ENCODE data around the gene CBR1.
"Not testable (repeated sequence)": the region's sequence is repeated elsewhere in the genome, so short reads cannot be mapped to it uniquely, and the experiment has no call there.

CBR1 gene

GRCh38 chr21:36048357-36048756, 21.5 kb upstream of the CBR1 start:
- no peak for DNase-seq (ENCODE audit: low read depth)

GRCh38 chr21:36052860-36053714, 16.7 kb upstream of the CBR1 start:
- DNase-seq (ENCODE audit: low read depth) = no peak

- DNase-seq (ENCODE audit: low read depth) = no peak
These were observed 16.1 kb upstream of the CBR1 start for GRCh38 chr21:36053715-36054062.

- DNase-seq (ENCODE audit: low read depth) = no peak
These were observed 14.3 kb upstream of the CBR1 start for GRCh38 chr21:36055551-36055950.

GRCh38 chr21:36059823-36060158, 10.0 kb upstream of the CBR1 start:
- no peak for DNase-seq (ENCODE audit: low read depth)

- peak; percentile 86 for DNase-seq (ENCODE audit: low read depth)
These were observed 9.5 kb upstream of the CBR1 start, which contains the start of gene SETD4 for GRCh38 chr21:36060159-36060921. SETD4 (minus strand) TSS chr21:36060526; CDS start chr21:36058888, 1,638 bp downstream.

- DNase-seq (ENCODE audit: low read depth) = no peak
These were observed 8.4 kb upstream of the CBR1 start for GRCh38 chr21:36061445-36061844.

- DNase-seq (ENCODE audit: low read depth) = no peak
These were observed 6.3 kb upstream of the CBR1 start for GRCh38 chr21:36063375-36064084.

- DNase-seq (ENCODE audit: low read depth) = no peak
These were observed 5.8 kb upstream of the CBR1 start for GRCh38 chr21:36064085-36064460.

GRCh38 chr21:36065497-36066036, 4.3 kb upstream of the CBR1 start:
- peak; percentile 65 for DNase-seq (ENCODE audit: low read depth)

GRCh38 chr21:36068748-36069398, 951 bp upstream of the CBR1 start:
- DNase-seq (ENCODE audit: low read depth) = no peak

GRCh38 chr21:36070999-36071398, 1.2 kb downstream of the CBR1 start:
- no peak for DNase-seq (ENCODE audit: low read depth)

GRCh38 chr21:36072453-36073162, 2.8 kb downstream of the CBR1 start:
- no peak for DNase-seq (ENCODE audit: low read depth)

- DNase-seq (ENCODE audit: low read depth) = no peak
These were observed 3.4 kb downstream of the CBR1 start for GRCh38 chr21:36073181-36073580.

GRCh38 chr21:36073911-36074310, 4.1 kb downstream of the CBR1 start:
- DNase-seq (ENCODE audit: low read depth) = not testable (repeated sequence)

GRCh38 chr21:36075171-36075570, 5.3 kb downstream of the CBR1 start:
- no peak for DNase-seq (ENCODE audit: low read depth)

- no peak for DNase-seq (ENCODE audit: low read depth)
These were observed 6.1 kb downstream of the CBR1 start for GRCh38 chr21:36075953-36076352.

- DNase-seq (ENCODE audit: low read depth) = no peak
These were observed 7.2 kb downstream of the CBR1 start for GRCh38 chr21:36076878-36077655.

GRCh38 chr21:36077758-36078157, 7.9 kb downstream of the CBR1 start:
- no peak for DNase-seq (ENCODE audit: low read depth)

- DNase-seq (ENCODE audit: low read depth) = no peak
These were observed 9.3 kb downstream of the CBR1 start for GRCh38 chr21:36079010-36079649.

Data from stromal cell of bone marrow (primary cell).